CD14-positive monocyte (primary cell): Measurements from ENCODE around the gene LSM5. TPM values are rescaled to one million over a fixed set of nuclear protein-coding genes. Genes with fewer than 3 reads are reported as not detected.
A peak's percentile ranks its signal among the peaks of the same experiment; 100 is the strongest.
"Not testable (repeated sequence)": the region's sequence is repeated elsewhere in the genome, so short reads cannot be mapped to it uniquely, and the experiment has no call there.

Source experiments
- DNase-seq, 3 donors: peaks; one replicate each; pipeline ENCODE4 v3.0.0-alpha.2; 2011 to 2022
- H2AFZ ChIP-seq: 2 replicates; pipeline ENCODE4 v1.6.0; 2012; ENCODE audit warnings: mild to moderate bottlenecking, low read depth, low read length, inconsistent platforms; ENCODE audit not compliant: insufficient read depth, poor library complexity, severe bottlenecking
- H3K27ac ChIP-seq, 2 donors: 1 replicate in 1 of 2; 2 replicates in 1 of 2; pipeline ENCODE4 v1.5.1; 2012 to 2013; ENCODE audit warnings: low read length in 2 of 2, control low read depth in 1 of 2, inconsistent platforms in 1 of 2, low read depth in 1 of 2, mild to moderate bottlenecking in 1 of 2
- H3K27me3 ChIP-seq, 2 donors: one replicate each; pipeline versions ENCODE4 v1.6.0 to v1.6.1; 2011 to 2013; ENCODE audit warnings: low read length in 2 of 2; ENCODE audit not compliant: control insufficient read depth in 2 of 2, insufficient read depth in 2 of 2
- H3K36me3 ChIP-seq, 2 donors: replicated peaks in 1 of 2; 1 replicate in 1 of 2; 2 replicates in 1 of 2; pipeline versions ENCODE4 v1.5.1 to v1.6.1; 2012 to 2013; ENCODE audit warnings: low read length in 2 of 2, control low read depth in 1 of 2, inconsistent platforms in 1 of 2, mild to moderate bottlenecking in 1 of 2; ENCODE audit not compliant: insufficient read depth in 2 of 2, control insufficient read depth in 1 of 2
- H3K4me1 ChIP-seq, 2 donors: 1 replicate in 1 of 2; 2 replicates in 1 of 2; pipeline versions ENCODE4 v1.5.1 to v1.6.1; 2012 to 2013; ENCODE audit warnings: low read length in 2 of 2, control low read depth in 1 of 2, inconsistent platforms in 1 of 2, mild to moderate bottlenecking in 1 of 2, moderate library complexity in 1 of 2; ENCODE audit not compliant: insufficient read depth in 2 of 2, control insufficient read depth in 1 of 2
- H3K4me2 ChIP-seq: replicated peaks from 2 replicates; pipeline ENCODE3; 2012; ENCODE audit warnings: low read length, moderate library complexity, mild to moderate bottlenecking; ENCODE audit not compliant: poor library complexity, severe bottlenecking; ENCODE audit errors: extremely low read depth
- H3K4me3 ChIP-seq, 3 experiments: fragments of 200-600 bp in 1 of 3; sonication (generic) in 1 of 3; replicated peaks in 1 of 3; 1 replicate in 2 of 3; 2 replicates in 1 of 3; pipeline ENCODE4 v1.5.1; 2011 to 2013; ENCODE audit warnings: low read length in 3 of 3, mild to moderate bottlenecking in 3 of 3, control low read depth in 2 of 3, low read depth in 2 of 3, inconsistent platforms in 1 of 3, moderate library complexity in 1 of 3
- H3K79me2 ChIP-seq: 2 replicates; pipeline ENCODE4 v1.6.0; 2012; ENCODE audit warnings: mild to moderate bottlenecking, control low read depth, inconsistent platforms, low read length, moderate library complexity; ENCODE audit not compliant: insufficient read depth
- H3K9ac ChIP-seq: 2 replicates; pipeline ENCODE4 v1.6.0; 2017; ENCODE audit warnings: low read length, mild to moderate bottlenecking; ENCODE audit not compliant: insufficient read depth, poor library complexity, severe bottlenecking
- H3K9me3 ChIP-seq, 2 donors: replicated peaks in 1 of 2; 1 replicate in 1 of 2; 2 replicates in 1 of 2; pipeline versions ENCODE4 v1.5.1 to v1.6.1; 2012 to 2013; ENCODE audit warnings: low read length in 2 of 2, control low read depth in 1 of 2; ENCODE audit not compliant: control insufficient read depth in 1 of 2, insufficient read depth in 1 of 2
- H4K20me1 ChIP-seq: 2 replicates; pipeline ENCODE4 v1.6.0; 2012; ENCODE audit warnings: mild to moderate bottlenecking, low read length, control low read depth, moderate library complexity; ENCODE audit not compliant: insufficient read depth
- H3K27ac Mint-ChIP-seq, 7 donors: one replicate each; pipeline ENCODE4 v1.8.0; 2020; ENCODE audit warnings: mild to moderate bottlenecking in 7 of 7, mixed read lengths in 7 of 7, moderate library complexity in 6 of 7, inconsistent platforms in 2 of 7
- H3K27me3 Mint-ChIP-seq, 3 donors: one replicate each; pipeline ENCODE4 v1.8.0; 2021 to 2022; ENCODE audit warnings: low read depth in 3 of 3, mild to moderate bottlenecking in 3 of 3, mixed read lengths in 3 of 3, moderate library complexity in 3 of 3, inconsistent platforms in 1 of 3
- H3K36me3 Mint-ChIP-seq, 2 donors: one replicate each; pipeline ENCODE4 v1.8.0; 2020; ENCODE audit warnings: mixed read lengths in 2 of 2, inconsistent platforms in 1 of 2, mild to moderate bottlenecking in 1 of 2
- H3K4me1 Mint-ChIP-seq: one replicate; pipeline ENCODE4 v1.8.0; 2020; ENCODE audit warnings: mild to moderate bottlenecking, mixed read lengths
- H3K4me3 Mint-ChIP-seq, 2 donors: one replicate each; pipeline ENCODE4 v1.8.0; 2020; ENCODE audit warnings: mild to moderate bottlenecking in 2 of 2, mixed read lengths in 2 of 2, moderate library complexity in 1 of 2
- H3K9me3 Mint-ChIP-seq, 7 donors: one replicate each; pipeline ENCODE4 v1.8.0; 2020 to 2022; ENCODE audit warnings: mixed read lengths in 7 of 7, mild to moderate bottlenecking in 6 of 7, moderate library complexity in 6 of 7, inconsistent platforms in 2 of 7
- CTCF ChIP-seq: fragments of 200-600 bp; IDR thresholded peaks from one replicate; pipeline ENCODE4 v1.8.0; 2022; ENCODE audit warnings: antibody characterized with exemption, mild to moderate bottlenecking
- WGBS: methylation state at CpG from one replicate; pipeline ENCODE4 v1.1.5; 2013; ENCODE audit warnings: missing lambda C conversion rate; ENCODE audit not compliant: insufficient coverage; 5-methylcytosine and 5-hydroxymethylcytosine counted together
- intact Hi-C, 2 donors: fragments of 100-400 bp; cut with micrococcal nuclease; formaldehyde crosslinking; loops; one replicate each; pipeline versions ENCODE4 v1.15.0 to v1.15.1; 2023
- polyA plus RNA-seq, 3 donors: library from polyadenylated mRNA; depleted of rRNA in 1 of 3; unstranded in 2 of 3; stranded (reverse) in 1 of 3; fragments of 300-500 nt in 2 of 3; fragments of >200 nt in 1 of 3; fragmentation: Illumina TruSeq in 2 of 3; gene quantifications; 1 replicate in 2 of 3; 2 replicates in 1 of 3; pipeline ENCODE4 v1.2.3, GENCODE V29; 2012 to 2021

The LSM5 gene
- polyA plus RNA-seq, 3 donors: 16.4 to 81.1 (median 78.2) TPM

- Histone ChIP-seq H3K79me2 (peaks cover 94% of the 10 kb centered on the region), H4K20me1 (peaks cover 75% of the 10 kb centered on the region), H3K4me1 (peaks cover 30 to 45% of the 10 kb centered on the region in 2 donors)
- H3K27ac ChIP-seq, H3K4me3 Mint-ChIP-seq, H3K4me3 ChIP-seq, H3K4me2 ChIP-seq, H3K27me3 ChIP-seq, H3K27me3 Mint-ChIP-seq, H3K36me3 ChIP-seq, H2AFZ ChIP-seq, H3K9me3 ChIP-seq, H3K9me3 Mint-ChIP-seq, H3K9ac ChIP-seq, DNase-seq: not testable (repeated sequence)
- peak overlapping the region in 3 of 7 donors; percentile 64 to 94 (median 78) for H3K27ac Mint-ChIP-seq
- intact Hi-C loops: loop anchor here (10.0 kb wide), 3 partner anchors 395 to 1905 kb away; partner anchors contain the start of genes GARS1 (in 1 of the 2), KBTBD2 (in 1 of the 2) and NT5C3A (in 1 of the 2)
- WGBS: no CpG with 5 or more reads among the region's 2 CpGs
- peaks cover 3 to 13% of the 10 kb centered on the region in 2 donors for H3K36me3 Mint-ChIP-seq
- peaks cover 49% of the 10 kb centered on the region for H3K4me1 Mint-ChIP-seq
Measured at GRCh38 chr7:32499755-32500154, 9.6 kb upstream of the LSM5 start.

DNA sequence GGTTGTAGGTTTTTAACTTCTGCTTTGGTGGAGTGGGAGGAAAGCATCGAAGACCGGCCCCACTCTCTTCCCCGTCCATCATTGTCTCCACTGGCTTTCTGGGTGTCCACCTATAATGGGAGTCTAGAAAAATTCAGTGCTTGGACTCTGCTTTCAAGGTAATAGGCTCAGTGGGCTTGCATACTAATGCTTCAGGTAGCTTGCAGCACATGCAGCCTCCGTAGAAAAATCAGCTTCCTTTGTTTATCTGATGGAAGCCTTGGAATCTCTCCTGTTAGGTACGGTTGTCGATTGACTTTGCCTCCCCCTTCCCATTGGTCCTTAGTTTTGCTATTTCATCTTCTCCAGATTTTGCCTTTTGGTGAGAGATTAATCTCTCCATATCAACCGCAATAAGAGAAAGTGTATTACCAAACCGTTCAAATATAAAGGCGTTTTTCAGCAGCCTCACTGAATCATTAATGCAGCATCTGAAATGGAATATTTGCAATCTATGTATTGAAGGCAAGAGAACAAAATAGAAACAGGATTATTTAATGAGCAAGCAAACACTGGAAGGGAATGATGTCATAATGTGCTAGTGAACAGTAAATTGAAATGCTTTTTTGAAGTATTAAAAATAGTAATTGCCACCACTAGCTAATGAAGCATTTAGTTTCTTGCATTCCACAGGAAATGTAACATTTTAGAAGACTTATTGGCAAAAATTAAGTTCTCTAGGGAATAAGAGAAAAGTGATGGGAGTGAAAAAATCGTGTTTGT, 6.1 kb upstream of the LSM5 start:
- peaks cover 0 to 5% (median 3%) of the 10 kb centered on the region in 3 donors for H3K27me3 Mint-ChIP-seq

More for the DNA sequence above, 6.1 kb upstream of the LSM5 start:
- no peaks in the 10 kb centered on the region for H3K36me3 ChIP-seq
- Mint-ChIP-seq H3K9me3 (peaks cover 0 to 8% (median 1%) of the 10 kb centered on the region in 7 donors), H3K27ac (peak overlapping the region; percentile 94 to 99 (median 96)), H3K4me1 (peaks cover 39% of the 10 kb centered on the region), H3K36me3 (peaks cover 3 to 13% of the 10 kb centered on the region in 2 donors), H3K4me3 (peak overlapping the region; percentile 90 to 94)
- peaks cover 40% of the 10 kb centered on the region for H4K20me1 ChIP-seq
- no CpG with 5 or more reads among the region's 10 CpGs for WGBS
- peak overlapping the region; percentile 81 for H2AFZ ChIP-seq
- H3K4me3 ChIP-seq: peak overlapping the region; percentile 76 to 77 (median 77)
- peak overlapping the region; percentile 100 for H3K9ac ChIP-seq
- intact Hi-C loops: loop anchor here (10.0 kb wide), 3 partner anchors 399 to 1901 kb away; partner anchors contain the start of genes GARS1 (in 1 of the 2), KBTBD2 (in 1 of the 2) and NT5C3A (in 1 of the 2)
- peaks cover 59% of the 10 kb centered on the region for H3K79me2 ChIP-seq
- no peaks in the 10 kb centered on the region for H3K9me3 ChIP-seq
- TF ChIP-seq CTCF: no peak
- H3K4me1 ChIP-seq: peaks cover 20 to 32% of the 10 kb centered on the region in 2 donors
- peak overlapping the region; percentile 90 to 99 for H3K27ac ChIP-seq
- H3K27me3 ChIP-seq: no peaks in the 10 kb centered on the region
- DNase-seq: peak in 1 of 3 donors; percentile 33
- peak overlapping the region; percentile 87 for H3K4me2 ChIP-seq
